Endothelial cell of hepatic sinusoid (primary cell): ENCODE results near the gene GMCL1.
"Not testable (repeated sequence)": the region's sequence is repeated elsewhere in the genome, so short reads cannot be mapped to it uniquely, and the experiment has no call there.

Source experiments
- in situ Hi-C: cut with HindIII; loops from 2 replicates; pipeline ENCODE4 v1.10.0; 2017; ENCODE audit warnings: low sequenced_read_pairs

GMCL1 gene

GRCh38 chr2:69807821-69808540 lies 21.5 kb upstream of the GMCL1 start:
- in situ Hi-C loops, result no loop called here

DNA sequence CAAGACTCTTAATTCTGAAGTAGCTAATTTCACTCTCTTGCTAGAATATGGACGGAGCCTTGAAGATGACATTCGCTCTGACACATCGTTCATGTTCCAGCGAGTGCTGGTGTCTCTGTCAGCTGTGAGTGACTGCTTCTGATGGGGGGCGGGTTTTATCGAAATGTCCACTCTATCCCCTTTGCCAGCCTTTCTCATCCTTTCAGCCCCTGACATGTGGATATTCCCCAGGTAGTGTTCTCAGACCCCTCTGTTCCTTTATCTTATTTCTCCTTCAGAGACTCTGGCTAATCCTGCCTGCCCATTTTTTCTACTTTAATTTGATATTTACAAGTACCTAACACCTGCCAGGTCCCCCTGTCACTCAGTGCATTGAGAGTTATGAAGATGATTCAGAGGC lies 18.9 kb upstream of the GMCL1 start:
- in situ Hi-C loops, result no loop called here

- in situ Hi-C loops, result no loop called here
These were observed 18.4 kb upstream of the GMCL1 start for GRCh38 chr2:69811018-69811417.

- in situ Hi-C loops, result no loop called here
These were observed 17.9 kb upstream of the GMCL1 start for GRCh38 chr2:69811591-69811990.

DNA sequence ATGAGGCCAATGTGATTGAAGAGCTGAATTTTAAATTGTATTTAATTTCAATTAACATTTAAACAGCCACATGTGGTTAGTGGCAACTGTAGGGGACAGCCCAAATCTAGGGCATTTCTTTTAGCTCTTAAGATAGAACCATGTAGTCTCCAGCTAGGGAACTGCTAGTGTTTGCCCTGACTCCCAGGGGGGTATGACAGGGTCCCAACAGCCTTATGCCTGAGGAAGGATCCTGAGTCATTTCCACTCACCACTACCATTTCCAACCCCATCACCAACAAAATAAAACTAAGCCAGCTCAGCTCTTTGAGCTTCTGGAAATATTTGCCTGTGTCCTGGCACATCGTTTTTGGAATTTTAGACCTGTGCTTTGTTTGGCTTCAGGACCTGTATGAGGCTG lies 13.7 kb upstream of the GMCL1 start:
- in situ Hi-C loops, result loop anchor here (5.0 kb wide), 1 partner anchor 58 kb away; no protein-coding TSS in a partner anchor

- in situ Hi-C loops, result loop anchor here (5.0 kb wide), 1 partner anchor 60 kb away; no protein-coding TSS in a partner anchor
These were observed 12.4 kb upstream of the GMCL1 start for GRCh38 chr2:69816923-69817542.

DNA sequence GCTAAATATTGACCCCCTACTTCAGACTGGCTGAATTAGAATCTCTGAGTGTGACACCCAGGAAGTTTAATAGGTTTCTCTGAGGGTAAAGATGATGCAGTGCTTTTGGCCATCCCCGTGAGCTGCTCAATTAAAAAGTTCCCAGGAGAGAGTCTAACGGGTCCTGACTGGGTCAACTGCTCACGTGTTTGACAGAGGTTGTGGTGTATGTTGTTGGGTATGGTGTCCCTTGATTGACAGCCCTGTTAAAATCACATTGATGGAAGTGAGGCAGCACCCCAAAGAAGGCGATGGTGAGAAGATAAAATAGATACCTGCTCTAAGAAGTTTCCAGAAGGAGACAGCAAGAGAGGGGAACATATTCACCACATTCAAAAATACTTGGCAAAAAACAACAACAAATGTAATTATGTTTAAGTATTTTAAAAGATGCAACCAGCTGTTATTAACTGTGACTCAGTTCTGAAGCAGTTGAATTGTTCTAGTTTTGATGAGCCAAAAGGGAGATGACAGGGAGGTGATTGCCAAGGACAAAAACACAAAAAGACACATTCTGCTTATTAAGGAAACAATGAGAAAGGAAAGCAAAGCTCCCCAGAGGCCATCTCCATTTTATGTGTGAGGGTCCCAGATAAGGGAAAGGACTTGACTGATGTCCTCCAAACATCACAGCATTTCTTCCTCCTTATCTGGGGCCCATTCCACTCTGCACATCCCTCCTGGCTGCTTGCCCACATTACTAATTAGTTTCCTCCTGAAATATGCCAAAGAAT lies 11.5 kb upstream of the GMCL1 start:
- in situ Hi-C loops, result loop anchor here (5.0 kb wide), 1 partner anchor 61 kb away; no protein-coding TSS in a partner anchor

GRCh38 chr2:69827796-69828540 lies 1.5 kb upstream of the GMCL1 start:
- in situ Hi-C loops, result loop anchor here (10.0 kb wide), 1 partner anchor 263 kb away; no protein-coding TSS in a partner anchor

DNA sequence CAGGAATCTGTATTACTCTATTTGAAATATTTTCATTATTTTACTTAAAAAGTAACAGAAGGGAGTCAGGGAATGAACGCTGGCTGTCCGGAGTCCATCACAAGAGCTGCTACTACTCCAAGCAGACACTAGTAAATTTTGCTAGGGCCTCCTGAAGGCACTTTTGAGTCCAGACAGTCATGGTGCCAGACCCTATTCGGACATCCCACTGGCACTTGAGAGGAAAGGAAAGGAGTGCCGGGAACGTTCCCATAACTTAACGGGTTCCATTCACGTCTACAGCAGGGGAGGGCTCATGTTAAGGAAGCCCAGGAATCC lies 563 bp upstream of the GMCL1 start:
- in situ Hi-C loops, result loop anchor here (10.0 kb wide), 1 partner anchor 264 kb away; no protein-coding TSS in a partner anchor

GRCh38 chr2:69830045-69830905 lies 815 bp downstream of the GMCL1 start:
- in situ Hi-C loops, result no loop called here

GRCh38 chr2:69830906-69831241 lies 1.4 kb downstream of the GMCL1 start:
- in situ Hi-C loops, result not testable (repeated sequence)

DNA sequence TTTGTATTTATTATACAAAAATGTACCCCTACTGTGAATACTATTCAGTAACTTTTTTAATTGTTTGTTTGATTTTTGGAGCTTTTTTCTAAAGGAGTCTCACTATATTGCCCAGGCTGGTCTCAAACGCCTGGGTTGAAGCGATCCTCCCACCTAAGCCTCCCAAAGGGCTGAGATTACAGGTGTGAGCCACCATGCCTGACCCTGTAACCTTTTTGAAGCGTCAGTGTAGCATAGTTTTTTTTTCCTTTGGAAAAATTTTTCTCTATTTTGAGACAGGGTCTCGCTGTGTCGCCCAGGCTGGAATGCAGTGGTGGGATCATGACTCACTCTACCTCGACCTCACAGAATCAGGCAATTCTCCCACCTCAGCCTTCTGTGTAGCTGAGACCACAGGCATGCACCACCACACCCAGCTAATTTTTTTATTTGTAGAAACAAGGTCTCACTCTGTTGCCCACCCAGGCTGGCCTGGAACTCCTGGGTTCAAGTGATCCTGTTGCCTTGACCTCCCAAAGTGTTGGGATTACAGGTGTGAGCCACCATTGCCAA lies 2.0 kb downstream of the GMCL1 start:
- in situ Hi-C loops, result no loop called here

DNA sequence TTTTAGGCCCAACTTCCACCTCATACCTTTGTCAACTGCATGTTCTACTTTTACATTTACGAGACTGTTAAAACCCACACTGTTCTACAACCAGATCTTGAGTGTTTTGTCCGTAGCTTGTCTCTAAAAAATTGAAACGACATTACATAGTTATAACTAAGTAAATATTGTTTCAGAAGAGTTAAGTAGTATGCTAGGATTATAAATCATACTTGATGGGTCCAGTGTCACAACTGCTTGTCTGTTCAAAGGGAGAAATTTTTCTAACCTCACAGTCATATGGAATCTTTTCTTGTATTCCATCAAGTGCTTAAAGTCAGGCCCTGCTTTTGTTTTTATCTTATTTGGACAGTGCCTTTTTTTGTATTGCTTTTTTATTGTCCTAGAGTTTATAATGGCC lies 4.3 kb downstream of the GMCL1 start:
- in situ Hi-C loops, result no loop called here

DNA sequence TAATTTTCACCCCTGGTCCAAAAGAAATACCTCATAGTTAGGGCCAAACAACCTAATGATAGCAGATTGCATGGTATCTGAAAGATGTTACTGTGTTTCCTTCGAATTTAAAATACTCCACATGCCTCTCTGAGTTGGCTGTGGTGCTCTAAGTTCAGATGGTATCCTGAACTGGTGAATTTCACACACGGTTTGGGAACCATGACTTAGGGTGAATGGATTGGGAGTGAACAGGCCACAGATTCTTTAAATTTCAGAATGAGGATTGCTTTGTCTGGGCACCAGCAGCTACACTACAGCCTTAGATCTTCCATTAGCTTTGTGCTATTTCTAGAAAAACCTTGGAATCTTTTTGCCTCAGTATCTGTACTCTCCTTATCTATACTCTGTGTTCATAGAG lies 6.2 kb downstream of the GMCL1 start:
- in situ Hi-C loops, result no loop called here

- in situ Hi-C loops, result no loop called here
These were observed 6.9 kb downstream of the GMCL1 start for GRCh38 chr2:69836316-69836715.

DNA sequence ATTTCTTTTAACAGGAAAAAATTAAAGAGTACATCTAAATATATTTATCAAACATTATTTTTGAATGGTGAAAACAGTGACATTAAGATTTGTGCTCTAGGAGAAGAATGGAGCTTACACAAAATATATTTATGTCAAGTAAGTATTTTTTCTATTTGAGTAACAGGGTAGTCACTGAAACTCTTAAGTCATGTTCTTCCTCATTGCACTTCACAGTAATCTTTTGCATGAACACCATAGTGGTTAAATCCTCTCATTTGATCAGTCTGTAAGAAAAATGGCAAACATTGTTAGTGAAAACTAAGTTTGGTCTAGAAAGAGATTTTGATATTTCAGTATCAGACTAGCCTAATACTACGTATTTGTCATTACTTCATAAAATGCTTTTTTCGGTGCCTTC lies 8.1 kb downstream of the GMCL1 start:
- in situ Hi-C loops, result no loop called here

- in situ Hi-C loops, result no loop called here
These were observed 14.5 kb downstream of the GMCL1 start for GRCh38 chr2:69843993-69844392.

GRCh38 chr2:69844560-69844959 lies 15.1 kb downstream of the GMCL1 start:
- in situ Hi-C loops, result no loop called here

GRCh38 chr2:69846182-69847067 lies 17.0 kb downstream of the GMCL1 start:
- in situ Hi-C loops, result no loop called here
